Trophoblast cell (in vitro differentiated cells and primary cell): ENCODE data around the gene USP36.
A peak's percentile ranks its signal among the peaks of the same experiment; 100 is the strongest.

ENCODE experiments used
- DNase-seq, 2 donors: peaks; one replicate each; pipeline ENCODE4 v3.0.0-alpha.2; 2016
- H2AFZ ChIP-seq: 2 replicates; pipeline ENCODE4 v1.6.1; 2013; ENCODE audit warnings: low read length, moderate library complexity, mild to moderate bottlenecking; ENCODE audit not compliant: insufficient read depth, poor library complexity
- H2AK5ac ChIP-seq: 2 replicates; pipeline ENCODE4 v1.6.1; 2013; ENCODE audit warnings: mild to moderate bottlenecking, low read length
- H2BK120ac ChIP-seq: 2 replicates; pipeline ENCODE4 v1.6.1; 2013; ENCODE audit warnings: low read length, mild to moderate bottlenecking, moderate library complexity; ENCODE audit not compliant: insufficient read depth, poor library complexity
- H2BK12ac ChIP-seq: 2 replicates; pipeline ENCODE4 v1.6.1; 2013; ENCODE audit warnings: mild to moderate bottlenecking, low read length, moderate library complexity
- H2BK5ac ChIP-seq: 2 replicates; pipeline ENCODE4 v1.6.1; 2013; ENCODE audit warnings: low read length, low read depth, moderate library complexity, mild to moderate bottlenecking; ENCODE audit not compliant: poor library complexity
- H3K14ac ChIP-seq: 2 replicates; pipeline ENCODE4 v1.6.1; 2013; ENCODE audit warnings: mild to moderate bottlenecking, low read length
- H3K18ac ChIP-seq: 2 replicates; pipeline ENCODE4 v1.6.1; 2013; ENCODE audit warnings: mild to moderate bottlenecking, low read length
- H3K23ac ChIP-seq: 2 replicates; pipeline ENCODE4 v1.6.1; 2013; ENCODE audit warnings: low read length
- H3K27ac ChIP-seq: 2 replicates; pipeline ENCODE4 v1.5.1; 2013; ENCODE audit warnings: low read depth, mild to moderate bottlenecking, inconsistent platforms, low read length, moderate library complexity
- H3K27me3 ChIP-seq: 2 replicates; pipeline ENCODE4 v1.6.1; 2013; ENCODE audit warnings: inconsistent platforms, mild to moderate bottlenecking, low read length, moderate library complexity; ENCODE audit not compliant: insufficient read depth
- H3K36me3 ChIP-seq, 2 experiments: 1 replicate in 1 of 2; 2 replicates in 1 of 2; pipeline ENCODE4 v1.6.1; 2013; ENCODE audit warnings: low read length in 2 of 2, mild to moderate bottlenecking in 2 of 2, moderate library complexity in 1 of 2; ENCODE audit not compliant: insufficient read depth in 2 of 2, control insufficient read depth in 1 of 2
- H3K4ac ChIP-seq: 2 replicates; pipeline ENCODE4 v1.6.1; 2013; ENCODE audit warnings: low read depth, mild to moderate bottlenecking, low read length, moderate library complexity
- H3K4me1 ChIP-seq, 2 experiments: 1 replicate in 1 of 2; 2 replicates in 1 of 2; pipeline ENCODE4 v1.6.1; 2013; ENCODE audit warnings: low read length in 2 of 2, mild to moderate bottlenecking in 2 of 2, moderate library complexity in 1 of 2; ENCODE audit not compliant: insufficient read depth in 2 of 2, control insufficient read depth in 1 of 2
- H3K4me2 ChIP-seq: 2 replicates; pipeline ENCODE4 v1.6.1; 2013; ENCODE audit warnings: inconsistent platforms, mild to moderate bottlenecking, low read length, moderate library complexity
- H3K4me3 ChIP-seq: 2 replicates; pipeline ENCODE4 v1.5.1; 2013; ENCODE audit warnings: mild to moderate bottlenecking, low read depth, low read length, inconsistent platforms
- H3K79me1 ChIP-seq: one replicate; pipeline ENCODE4 v1.6.1; 2013; ENCODE audit warnings: low read length
- H3K79me2 ChIP-seq: 2 replicates; pipeline ENCODE4 v1.6.1; 2013; ENCODE audit warnings: low read length, mild to moderate bottlenecking; ENCODE audit not compliant: control insufficient read depth, insufficient read depth, poor library complexity
- H3K9ac ChIP-seq: 2 replicates; pipeline ENCODE4 v1.6.1; 2013; ENCODE audit warnings: mild to moderate bottlenecking, low read length
- H3K9me3 ChIP-seq: 2 replicates; pipeline ENCODE4 v1.6.1; 2013; ENCODE audit warnings: low read depth, mild to moderate bottlenecking, control low read depth, inconsistent platforms, low read length; ENCODE audit not compliant: insufficient read depth
- H4K12ac ChIP-seq: 2 replicates; pipeline ENCODE4 v1.6.1; 2013; ENCODE audit warnings: low read depth, mild to moderate bottlenecking, low read length, moderate library complexity
- H4K8ac ChIP-seq: 2 replicates; pipeline ENCODE4 v1.6.1; 2013; ENCODE audit warnings: low read depth, mild to moderate bottlenecking, low read length, moderate library complexity
- H4K91ac ChIP-seq: one replicate; pipeline ENCODE4 v1.6.1; 2013; ENCODE audit warnings: low read depth, mild to moderate bottlenecking, low read length, moderate library complexity
- WGBS: extraction: QIAGEN DNeasy Blood & Tissue Kit; methylation state at CpG from one replicate; pipeline ENCODE4 v1.1.7; 2013; ENCODE audit warnings: missing lambda C conversion rate; ENCODE audit not compliant: insufficient read length, insufficient coverage; ENCODE audit errors: extremely low coverage; 5-methylcytosine and 5-hydroxymethylcytosine counted together

Gene USP36

DNA sequence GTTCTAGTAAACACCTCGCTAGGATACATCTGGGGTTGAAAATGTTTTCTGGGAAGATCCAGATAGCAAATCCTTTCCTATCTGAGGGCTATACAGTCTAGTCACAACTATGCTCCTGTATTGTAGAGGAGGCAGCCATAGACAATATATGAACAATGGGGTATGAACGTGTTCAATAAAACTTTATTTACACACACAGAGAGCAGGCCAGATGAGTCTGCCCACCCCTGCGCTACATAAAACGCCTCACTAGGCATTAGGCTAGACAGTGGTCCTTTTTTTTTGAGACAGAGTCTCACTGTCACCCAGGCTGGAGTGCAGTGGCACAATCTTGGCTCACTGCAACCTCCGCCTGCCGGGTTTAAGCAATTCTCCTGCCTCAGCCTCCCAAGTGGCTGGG lies 11.1 kb downstream of the USP36 start:
- peaks cover 2% of the 10 kb centered on the region for H3K9me3 ChIP-seq
- H2BK120ac ChIP-seq = no peak overlapping the region
- no peak overlapping the region for H3K27ac ChIP-seq
- peaks cover 49 to 57% of the 10 kb centered on the region in 2 experiments for H3K36me3 ChIP-seq
- H2BK12ac ChIP-seq = no peak overlapping the region
- no peak overlapping the region for H3K4me3 ChIP-seq
- no peaks in the 10 kb centered on the region for H3K79me2 ChIP-seq
- no peak overlapping the region for H3K23ac ChIP-seq
- H3K4me2 ChIP-seq = no peak overlapping the region
- H4K12ac ChIP-seq = no peak overlapping the region
- H4K8ac ChIP-seq = no peak overlapping the region
- H4K91ac ChIP-seq = no peak overlapping the region
- no peaks in the 10 kb centered on the region for H3K79me1 ChIP-seq
- H2AFZ ChIP-seq = no peak overlapping the region
- no peak overlapping the region for H3K14ac ChIP-seq
- no peak overlapping the region for H2BK5ac ChIP-seq
- no peak overlapping the region for H3K9ac ChIP-seq
- H3K18ac ChIP-seq = no peak overlapping the region
- no peak for DNase-seq
- H3K4ac ChIP-seq = no peak overlapping the region
- H2AK5ac ChIP-seq = no peak overlapping the region
- H3K27me3 ChIP-seq = no peaks in the 10 kb centered on the region
- H3K4me1 ChIP-seq = peaks cover 0 to 2% of the 10 kb centered on the region in 2 experiments
- no CpG with 5 or more reads among the region's 6 CpGs for WGBS

GRCh38 chr17:78828470-78829185 lies 12.0 kb downstream of the USP36 start:
- H4K8ac ChIP-seq = no peak overlapping the region
- H3K4ac ChIP-seq = no peak overlapping the region
- H2BK12ac ChIP-seq = no peak overlapping the region
- H2BK5ac ChIP-seq = no peak overlapping the region
- no peak overlapping the region for H3K9ac ChIP-seq
- peaks cover 0 to 2% of the 10 kb centered on the region in 2 experiments for H3K4me1 ChIP-seq
- no peak overlapping the region for H4K12ac ChIP-seq
- no peaks in the 10 kb centered on the region for H3K79me2 ChIP-seq
- no peak overlapping the region for H3K18ac ChIP-seq
- H3K4me2 ChIP-seq = no peak overlapping the region
- H2AK5ac ChIP-seq = no peak overlapping the region
- no peak overlapping the region for H2BK120ac ChIP-seq
- peak overlapping the region; percentile 8 for H4K91ac ChIP-seq
- H3K27me3 ChIP-seq = no peaks in the 10 kb centered on the region
- no peak overlapping the region for H3K23ac ChIP-seq
- WGBS = no CpG with 5 or more reads among the region's 14 CpGs
- H3K4me3 ChIP-seq = no peak overlapping the region
- H2AFZ ChIP-seq = no peak overlapping the region
- no peak overlapping the region for H3K14ac ChIP-seq
- peak in 1 of 2 donors; percentile 33 for DNase-seq
- H3K27ac ChIP-seq = no peak overlapping the region
- peaks cover 50 to 61% of the 10 kb centered on the region in 2 experiments for H3K36me3 ChIP-seq
- peaks cover 2% of the 10 kb centered on the region for H3K9me3 ChIP-seq
- H3K79me1 ChIP-seq = no peaks in the 10 kb centered on the region

DNA sequence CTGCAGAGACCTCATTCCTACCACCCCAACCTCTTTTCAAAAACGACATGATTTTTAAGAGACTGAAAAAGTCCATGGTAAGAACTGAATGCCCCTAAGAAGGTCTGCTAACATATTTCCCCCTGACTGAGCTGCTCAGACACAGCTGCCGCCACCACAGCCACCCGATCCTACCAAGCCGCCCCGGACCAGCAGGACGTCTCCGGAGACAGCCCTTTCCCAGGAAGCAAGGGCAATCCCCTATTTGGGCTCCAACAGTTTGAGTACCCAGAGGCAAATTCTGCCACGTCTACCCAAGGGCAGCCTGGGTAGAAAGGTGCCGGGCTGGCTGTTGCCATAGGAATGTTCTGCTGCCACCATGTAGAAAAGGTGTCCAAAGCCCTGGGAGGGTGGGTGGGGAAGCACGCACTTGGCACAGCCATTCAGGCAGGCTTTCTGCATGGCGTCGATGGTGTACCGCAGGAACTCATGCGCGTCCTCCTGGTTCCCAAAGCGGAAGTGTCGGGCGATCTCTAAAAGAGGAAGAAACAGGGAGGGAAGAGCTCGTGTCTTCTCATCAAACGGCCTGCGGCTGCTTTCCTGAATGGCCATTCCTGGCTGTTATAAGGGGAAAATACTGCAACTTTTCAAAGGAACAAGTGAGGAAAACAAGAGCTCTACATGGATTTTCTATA lies 13.6 kb downstream of the USP36 start:
- Histone ChIP-seq H3K4ac (no peak overlapping the region), H3K27me3 (no peaks in the 10 kb centered on the region), H3K18ac (no peak overlapping the region), H3K4me1 (peaks cover 6 to 14% of the 10 kb centered on the region in 2 experiments), H2AK5ac (no peak overlapping the region), H4K12ac (no peak overlapping the region), H3K27ac (no peak overlapping the region), H4K91ac (no peak overlapping the region), H3K9me3 (peaks cover 2% of the 10 kb centered on the region), H2AFZ (no peak overlapping the region), H3K14ac (no peak overlapping the region), H3K36me3 (peaks cover 45 to 60% of the 10 kb centered on the region in 2 experiments), H2BK12ac (no peak overlapping the region), H3K9ac (no peak overlapping the region), H3K79me1 (no peaks in the 10 kb centered on the region), H3K4me3 (no peak overlapping the region), H3K4me2 (no peak overlapping the region), H3K23ac (no peak overlapping the region), H2BK120ac (no peak overlapping the region), H2BK5ac (no peak overlapping the region), H4K8ac (no peak overlapping the region), H3K79me2 (no peaks in the 10 kb centered on the region)
- DNase-seq = peak; percentile 44 to 68
- WGBS = no CpG with 5 or more reads among the region's 21 CpGs

DNA sequence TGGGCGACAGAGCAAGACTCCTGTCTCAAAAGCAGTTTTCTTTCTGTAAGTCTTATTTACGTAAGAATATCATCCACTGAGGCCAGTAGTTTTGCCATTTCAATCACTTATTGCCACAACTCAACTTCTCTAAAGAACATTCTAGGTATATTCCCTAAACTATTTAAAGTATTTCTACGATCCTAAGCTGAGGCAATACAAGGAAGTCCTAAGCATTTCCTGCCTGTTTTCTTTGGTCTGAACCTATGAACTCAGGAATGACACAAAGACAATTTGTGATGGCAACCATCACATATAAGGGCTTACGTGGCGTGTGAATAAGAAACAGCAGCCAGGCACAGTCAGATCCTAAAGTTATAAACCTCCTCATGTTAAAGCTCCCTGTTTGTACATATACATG lies 14.2 kb downstream of the USP36 start:
- Histone ChIP-seq H3K4ac (no peak overlapping the region), H3K36me3 (peaks cover 47 to 61% of the 10 kb centered on the region in 2 experiments), H2BK12ac (no peak overlapping the region), H4K8ac (no peak overlapping the region), H3K9ac (no peak overlapping the region), H2AFZ (no peak overlapping the region), H3K79me1 (no peaks in the 10 kb centered on the region), H3K4me3 (no peak overlapping the region), H2BK120ac (no peak overlapping the region), H3K14ac (no peak overlapping the region), H3K27ac (no peak overlapping the region), H2AK5ac (no peak overlapping the region), H3K18ac (no peak overlapping the region), H3K79me2 (no peaks in the 10 kb centered on the region), H3K27me3 (no peaks in the 10 kb centered on the region), H3K4me1 (peaks cover 6 to 14% of the 10 kb centered on the region in 2 experiments), H3K23ac (no peak overlapping the region), H4K91ac (no peak overlapping the region), H2BK5ac (no peak overlapping the region), H3K4me2 (no peak overlapping the region), H3K9me3 (peaks cover 2% of the 10 kb centered on the region), H4K12ac (no peak overlapping the region)
- WGBS = no CpG with 5 or more reads among the region's 5 CpGs
- DNase-seq = peak; percentile 43 to 86
